Caki2 (cell line): Measurements from ENCODE around the gene PPM1L. TPM values are rescaled to one million over a fixed set of nuclear protein-coding genes. Genes with fewer than 3 reads are reported as not detected.

Experiments
- DNase-seq: peaks from one replicate; pipeline ENCODE4 v3.0.0-alpha.2; 2015; ENCODE audit warnings: low read depth
- in situ Hi-C: cut with HindIII; loops from 2 replicates; pipeline ENCODE4 v1.10.0; 2016; ENCODE audit warnings: low sequenced_read_pairs, low pct_unique_long_range_greater_than_20kb, mixed read lengths
- total RNA-seq: library from RNA; depleted of rRNA; stranded (reverse); fragments of >200 nt; shearing (Covaris generic); gene quantifications from 2 replicates; pipeline ENCODE4 v1.2.3, GENCODE V29; 2014; ENCODE audit warnings: low replicate concordance; rRNA removed

PPM1L gene
- total RNA-seq, 1 experiment from 2014 or later = 1.2 TPM

DNA sequence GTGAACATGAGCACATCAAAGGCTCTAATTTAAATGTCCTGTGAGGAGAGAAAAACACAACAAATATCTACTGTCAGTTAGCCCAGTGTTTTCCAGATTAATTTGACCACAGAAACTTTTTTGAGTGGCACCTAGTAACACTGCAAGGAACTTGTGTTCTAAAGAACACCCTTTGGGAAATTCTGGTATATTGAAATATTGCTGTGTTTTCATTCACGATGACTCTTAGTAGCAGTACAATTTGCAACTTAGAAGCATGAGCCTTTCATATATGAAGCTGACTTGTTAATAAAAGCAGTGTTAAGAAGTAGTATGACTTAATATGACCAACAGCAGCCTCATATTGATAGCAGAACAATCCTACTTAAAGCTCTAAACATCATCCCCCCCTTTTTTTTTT lies 317.1 kb downstream of the PPM1L start:
- in situ Hi-C loops = no loop called here
- no peak for DNase-seq

DNA sequence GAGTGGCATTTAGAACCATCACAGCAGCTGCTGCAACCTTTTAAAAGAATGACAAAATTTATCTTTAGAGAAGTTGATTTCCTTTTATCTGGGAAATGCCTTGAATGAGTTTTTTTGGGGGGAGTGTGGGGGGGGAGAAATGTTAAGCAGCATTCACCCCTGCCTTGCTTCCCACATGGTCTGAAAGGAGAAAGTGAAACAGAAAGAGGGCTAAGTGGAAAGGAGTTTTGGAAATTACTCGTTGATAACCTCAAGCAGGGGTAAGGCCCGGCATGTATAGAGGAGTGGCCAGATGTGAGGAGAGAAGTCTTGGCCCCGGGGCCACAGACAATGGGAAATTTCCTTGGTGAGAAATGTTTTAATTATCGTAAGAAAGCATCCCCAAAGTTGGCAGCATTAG lies 325.6 kb downstream of the PPM1L start:
- no peak for DNase-seq
- in situ Hi-C loops = no loop called here

DNA sequence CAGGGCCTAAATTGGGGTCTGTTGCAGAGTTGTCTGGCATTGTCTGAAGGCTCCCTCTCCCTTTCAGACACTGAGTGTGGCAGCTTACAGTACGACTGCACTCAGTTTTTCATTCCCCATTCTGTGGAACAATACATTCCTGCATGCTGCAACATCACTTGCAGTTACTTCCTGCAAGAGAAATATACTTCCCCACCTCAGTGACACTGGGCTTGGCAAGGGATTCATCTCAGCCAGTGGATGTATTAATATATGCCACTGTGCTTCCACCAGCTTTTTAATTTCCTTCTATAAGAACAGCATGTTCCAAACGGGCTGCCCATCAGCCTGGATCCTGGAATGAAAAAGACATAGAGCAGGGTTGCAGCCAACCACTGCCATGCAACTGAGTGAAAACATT lies 326.0 kb downstream of the PPM1L start:
- in situ Hi-C loops = no loop called here
- DNase-seq = no peak

DNA sequence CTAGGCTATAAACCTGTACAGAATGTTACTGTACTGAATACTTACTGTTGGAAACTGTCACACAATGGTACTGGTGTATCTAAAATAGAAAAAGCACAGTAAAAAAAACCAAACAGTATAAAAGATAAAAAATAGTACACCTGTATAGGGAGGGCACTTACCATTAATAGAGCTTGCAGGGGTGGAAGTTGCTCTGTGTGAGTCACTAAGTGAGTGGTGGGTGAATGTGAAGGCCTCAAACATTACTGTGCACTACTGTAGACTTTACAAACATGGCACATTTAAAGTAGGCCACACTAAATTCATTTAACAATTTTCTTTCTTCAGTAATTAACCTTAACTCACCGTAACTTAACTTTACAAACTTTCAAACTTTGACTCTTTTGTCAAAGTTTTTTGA lies 327.1 kb downstream of the PPM1L start:
- in situ Hi-C loops = no loop called here
- DNase-seq = no peak

DNA sequence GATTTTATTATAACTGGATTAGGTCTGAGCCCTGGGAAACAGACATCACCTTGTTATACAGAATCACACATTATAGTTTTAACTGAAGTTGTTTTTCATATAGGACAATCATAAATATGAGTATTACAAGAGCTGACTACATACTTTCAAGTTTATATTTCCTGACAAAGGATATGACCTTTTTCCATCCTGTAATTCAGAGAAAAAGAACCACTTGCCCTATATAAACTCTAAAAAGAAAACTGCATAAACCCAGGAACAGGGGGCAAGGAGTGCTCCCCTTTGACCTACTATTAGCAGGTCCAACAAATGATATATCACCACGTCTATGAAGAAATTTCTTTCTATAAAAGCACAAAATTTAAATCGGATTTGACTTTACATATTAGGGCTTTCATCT lies 328.2 kb downstream of the PPM1L start:
- DNase-seq = no peak
- in situ Hi-C loops = no loop called here

DNA sequence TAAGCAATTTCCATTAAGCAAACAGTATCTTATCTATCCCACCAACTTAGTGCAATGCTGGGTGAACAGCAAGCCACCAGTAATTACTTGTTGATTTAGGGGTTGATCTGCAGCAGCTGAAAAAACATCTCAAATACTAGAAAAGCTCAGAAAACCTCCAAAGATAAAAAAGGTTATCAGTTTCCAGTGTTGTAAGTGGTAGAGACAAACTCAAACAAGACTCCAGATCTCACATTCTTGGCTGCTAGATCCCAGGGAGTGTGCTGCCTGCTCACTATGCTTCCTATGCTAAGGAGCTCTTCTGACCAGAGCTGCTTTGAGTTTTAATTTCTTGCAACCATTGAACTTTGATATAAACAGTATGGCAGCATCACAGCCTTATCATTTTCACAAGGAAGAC lies 337.9 kb downstream of the PPM1L start:
- DNase-seq = no peak
- in situ Hi-C loops = no loop called here

DNA sequence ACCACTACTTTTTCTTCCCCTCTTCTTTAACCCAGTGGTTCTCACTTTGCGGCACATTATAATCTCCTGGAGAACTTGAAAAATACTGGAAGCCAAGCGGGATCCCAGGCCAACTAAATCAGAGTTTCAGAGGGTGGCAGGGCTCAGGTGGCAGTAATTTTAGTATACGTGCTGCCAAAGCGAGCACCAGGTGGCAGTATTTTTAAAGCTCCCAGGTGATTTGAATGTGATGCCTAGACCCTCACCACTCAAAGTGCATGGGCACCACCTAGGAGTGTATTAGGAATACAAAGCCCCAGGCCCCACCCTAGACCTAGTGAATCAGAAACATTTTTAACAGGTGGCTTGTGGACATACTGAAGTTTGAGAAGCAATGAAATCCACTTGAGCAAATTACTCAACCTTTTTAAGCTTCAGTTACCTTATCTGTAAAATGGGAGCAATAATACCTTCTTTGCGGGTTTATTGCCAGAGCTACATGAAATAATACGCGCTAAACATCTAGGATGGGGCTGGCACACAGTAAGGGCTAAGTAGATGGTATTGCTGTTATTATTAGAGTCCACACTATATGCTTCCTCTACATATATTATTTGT lies 340.8 kb downstream of the PPM1L start:
- DNase-seq = peak; percentile 15
- in situ Hi-C loops = no loop called here

DNA sequence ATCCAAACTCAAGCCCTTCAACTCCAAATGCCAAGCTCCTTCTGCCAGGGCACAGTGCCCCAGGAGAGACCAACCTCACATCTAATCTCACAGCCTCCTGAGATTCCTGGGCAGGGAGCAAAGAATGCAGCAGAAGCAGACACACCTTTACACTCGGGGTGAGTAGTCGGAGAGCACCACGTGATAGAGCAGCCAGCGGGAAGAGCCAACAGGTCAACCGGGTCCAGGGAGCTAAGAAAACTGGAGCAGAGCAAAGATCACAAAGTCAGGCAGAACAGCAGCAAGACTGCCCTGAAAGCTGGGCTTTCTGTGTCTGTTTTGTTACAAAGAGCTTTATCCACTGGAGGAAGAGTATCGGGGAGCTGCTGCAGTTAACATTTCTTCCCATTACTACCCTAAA lies 345.0 kb downstream of the PPM1L start:
- in situ Hi-C loops = no loop called here
- no peak for DNase-seq

DNA sequence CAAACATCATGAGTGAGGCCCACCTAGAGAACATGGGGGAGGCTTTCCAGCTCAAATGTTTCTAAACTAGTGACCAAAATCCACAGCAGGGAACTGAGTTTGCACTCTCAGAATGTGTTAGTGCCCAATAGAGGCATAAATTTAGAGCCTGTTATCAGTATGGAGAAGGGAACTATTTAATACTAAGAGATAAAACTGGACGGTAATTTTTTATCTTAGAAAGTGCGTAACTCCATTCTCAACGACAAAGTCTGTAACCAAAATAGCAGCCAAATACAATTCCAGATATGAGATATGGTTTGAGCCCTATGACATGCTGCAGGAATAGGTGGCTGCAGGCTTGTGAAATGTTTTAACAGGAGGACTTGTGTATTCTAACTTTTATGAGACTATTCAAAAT lies 345.6 kb downstream of the PPM1L start:
- no peak for DNase-seq
- in situ Hi-C loops = no loop called here

DNA sequence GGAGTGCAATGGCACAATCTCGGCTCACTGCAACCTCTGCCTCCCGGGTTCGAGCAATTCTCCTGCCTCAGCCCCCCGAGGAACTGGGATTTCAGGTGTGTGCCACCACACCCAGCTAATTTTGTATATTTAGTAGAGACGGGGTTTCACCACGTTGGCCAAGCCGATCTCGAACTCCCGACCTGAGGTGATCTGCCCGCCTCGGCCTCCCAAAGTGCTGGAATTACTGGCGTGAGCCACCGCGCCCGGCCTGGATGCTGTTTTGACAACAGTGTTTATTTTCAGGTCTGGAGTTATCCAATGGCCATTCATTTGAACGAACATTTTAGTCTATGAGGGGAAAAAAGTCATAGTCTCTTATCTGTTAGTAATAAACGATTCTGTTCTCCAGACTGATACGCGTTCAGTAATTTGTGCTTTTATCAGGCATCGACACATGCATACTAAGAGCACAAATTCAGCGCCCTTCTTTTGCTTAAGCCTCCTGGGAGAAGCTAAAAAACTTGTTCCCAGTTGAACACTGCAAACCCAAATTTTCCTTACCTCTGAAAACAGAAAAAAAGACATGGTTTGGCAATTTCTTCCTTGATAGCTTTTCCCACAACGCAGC lies 347.9 kb downstream of the PPM1L start:
- in situ Hi-C loops = no loop called here
- DNase-seq = no peak

DNA sequence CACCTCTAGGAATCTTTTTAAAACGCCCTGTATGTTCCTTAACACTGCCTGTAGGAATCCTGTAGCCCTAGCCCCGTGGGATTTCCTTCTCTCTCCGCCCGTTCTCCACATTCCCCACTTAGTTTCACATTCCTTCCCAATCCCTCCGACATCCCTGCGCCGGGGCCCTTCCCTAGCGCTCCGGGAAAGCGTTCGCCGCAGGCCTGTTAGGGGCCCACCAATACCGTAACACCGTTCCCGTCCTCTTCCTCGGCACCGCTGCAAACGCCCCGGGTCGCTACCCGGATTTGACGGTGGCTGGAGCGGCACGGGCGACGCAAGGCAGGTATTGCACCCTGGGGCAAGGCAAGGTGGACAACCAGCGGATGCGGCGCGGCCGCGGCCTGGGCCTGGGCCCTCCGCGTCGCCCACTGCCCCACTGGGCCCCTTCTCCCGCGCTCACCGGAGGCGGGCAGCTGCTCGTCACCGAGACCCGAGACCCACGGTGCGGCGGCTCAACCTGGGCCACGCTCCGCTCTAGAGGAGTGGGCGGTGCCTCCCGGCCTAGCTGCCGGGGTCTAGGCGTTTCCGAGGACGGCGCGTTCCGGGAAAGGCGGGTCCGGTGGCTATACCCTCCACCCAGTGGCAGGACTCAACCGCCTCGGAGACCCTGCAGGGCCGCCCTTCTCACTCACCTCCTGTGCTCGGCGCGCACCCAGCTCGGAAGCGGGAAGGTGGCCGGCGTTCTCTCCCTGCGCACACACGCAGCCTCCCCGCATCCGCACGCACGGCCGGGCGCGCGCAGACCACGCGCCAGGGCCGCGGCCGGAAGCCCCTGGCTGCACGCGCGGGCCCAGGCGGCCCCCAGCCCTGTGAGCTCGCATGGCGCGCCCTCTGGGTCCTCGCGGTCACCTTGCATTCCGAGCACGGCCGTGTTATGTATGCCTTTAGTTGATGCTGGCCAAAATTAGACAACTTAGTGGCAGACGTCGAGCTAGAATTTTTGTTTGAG lies 348.8 kb downstream of the PPM1L start, which contains the start of gene B3GALNT1:
Gene B3GALNT1, minus strand, starts transcription at position 789 of the 991 bp plus-strand sequence. CDS start 18,595 bp downstream, outside the sequence.
- peak; percentile 64 for DNase-seq
- in situ Hi-C loops = no loop called here

DNA sequence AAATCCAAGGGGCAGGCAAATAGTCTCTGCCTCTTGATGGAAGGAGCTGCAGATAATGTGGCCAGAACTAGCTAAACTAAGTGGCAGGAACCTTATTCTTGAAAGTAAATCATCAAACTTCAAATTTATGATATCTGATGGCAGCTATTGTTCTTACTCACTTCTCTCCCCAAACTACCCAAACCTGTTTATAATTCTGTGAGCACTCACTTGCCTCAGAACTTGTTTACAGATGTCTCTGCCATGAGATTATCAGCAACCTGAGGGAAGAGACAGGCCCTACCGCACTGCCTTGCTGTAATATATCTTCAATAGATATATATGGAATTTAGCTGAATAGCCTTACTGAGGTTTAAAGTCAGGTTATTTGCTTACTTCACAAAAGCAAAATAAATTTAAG lies 351.3 kb downstream of the PPM1L start:
- in situ Hi-C loops = no loop called here

DNA sequence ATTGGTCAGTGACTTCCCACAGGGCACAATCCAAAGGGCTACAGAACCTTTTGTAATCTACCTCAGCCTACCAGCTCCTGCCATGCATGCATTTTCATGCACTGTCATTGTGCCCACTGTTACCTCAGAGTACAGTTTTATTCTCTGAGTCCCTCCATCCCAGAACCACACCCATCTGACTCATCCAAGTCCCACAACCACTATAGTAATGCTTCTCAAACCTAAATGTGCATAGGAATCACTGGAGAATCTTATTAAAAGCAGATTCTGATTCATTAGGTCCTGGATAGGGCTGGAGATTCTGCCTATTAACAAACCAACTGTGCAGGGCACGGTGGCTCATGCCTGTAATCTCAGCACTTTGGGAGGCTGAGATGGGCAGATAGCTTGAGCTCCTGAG lies 352.8 kb downstream of the PPM1L start:
- peak; percentile 6 for DNase-seq
- in situ Hi-C loops = no loop called here

More for the DNA sequence above, 351.3 kb downstream of the PPM1L start:
- DNase-seq = no peak

DNA sequence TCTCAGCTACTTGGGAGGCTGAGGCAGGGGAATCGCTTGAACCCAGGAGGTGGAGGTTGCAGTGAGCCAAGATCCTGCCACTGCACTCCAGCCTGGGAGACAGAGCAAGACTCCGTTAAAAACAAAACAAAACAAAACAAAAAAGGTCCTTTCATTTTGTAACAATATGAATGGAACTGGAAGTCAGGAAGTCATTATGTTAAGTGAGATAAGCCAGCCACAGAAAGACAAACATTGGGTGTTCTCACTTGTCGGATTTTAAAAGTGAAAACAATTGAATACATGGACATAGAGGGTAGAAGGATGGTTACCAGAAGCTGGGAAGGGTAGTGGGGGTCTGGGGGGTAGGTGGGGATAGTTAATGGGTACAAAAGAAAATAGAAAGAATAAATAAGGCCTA lies 361.6 kb downstream of the PPM1L start:
- no peak for DNase-seq

DNA sequence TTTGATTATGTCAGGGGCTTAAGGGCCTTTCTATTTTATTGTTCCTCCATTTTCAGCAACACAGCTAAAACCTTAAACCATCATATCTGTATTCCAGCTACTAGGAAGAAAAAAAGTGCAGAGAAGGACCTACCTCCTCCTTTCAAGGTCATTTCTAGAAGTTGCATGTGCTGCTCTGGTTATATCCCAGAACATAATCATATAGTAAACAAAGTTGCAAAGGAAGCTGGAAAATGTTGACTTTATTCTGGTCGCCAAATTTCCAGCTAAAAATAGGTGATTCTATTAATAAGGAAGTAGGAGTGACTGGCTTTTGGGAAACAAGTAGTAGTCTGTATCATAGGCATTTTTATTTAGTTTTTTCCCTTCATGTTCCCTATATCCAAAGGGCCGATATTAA lies 370.5 kb downstream of the PPM1L start:
- in situ Hi-C loops = no loop called here
- no peak for DNase-seq

More for the DNA sequence above, 361.6 kb downstream of the PPM1L start:
- in situ Hi-C loops = no loop called here

Other genes with a start within 250 kb of the PPM1L start
- 18.3 and 20.2 TPM in 2 replicates for gene KPNA4, start 190.7 kb upstream of the PPM1L start, total RNA-seq
- 0.26 TPM in 1 of 2 replicates, not detected in the other for gene ARL14, start 79.1 kb upstream of the PPM1L start, total RNA-seq